CD4-positive, alpha-beta T cell treated with Interleukin-1 beta for 1 hour (primary cell): ENCODE results near the gene PFDN4.

Experiments
- DNase-seq, 2 donors: peaks; one replicate each; pipeline ENCODE4 v3.0.0-alpha.2; 2020 to 2022

The PFDN4 gene, protein sequence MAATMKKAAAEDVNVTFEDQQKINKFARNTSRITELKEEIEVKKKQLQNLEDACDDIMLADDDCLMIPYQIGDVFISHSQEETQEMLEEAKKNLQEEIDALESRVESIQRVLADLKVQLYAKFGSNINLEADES

DNA sequence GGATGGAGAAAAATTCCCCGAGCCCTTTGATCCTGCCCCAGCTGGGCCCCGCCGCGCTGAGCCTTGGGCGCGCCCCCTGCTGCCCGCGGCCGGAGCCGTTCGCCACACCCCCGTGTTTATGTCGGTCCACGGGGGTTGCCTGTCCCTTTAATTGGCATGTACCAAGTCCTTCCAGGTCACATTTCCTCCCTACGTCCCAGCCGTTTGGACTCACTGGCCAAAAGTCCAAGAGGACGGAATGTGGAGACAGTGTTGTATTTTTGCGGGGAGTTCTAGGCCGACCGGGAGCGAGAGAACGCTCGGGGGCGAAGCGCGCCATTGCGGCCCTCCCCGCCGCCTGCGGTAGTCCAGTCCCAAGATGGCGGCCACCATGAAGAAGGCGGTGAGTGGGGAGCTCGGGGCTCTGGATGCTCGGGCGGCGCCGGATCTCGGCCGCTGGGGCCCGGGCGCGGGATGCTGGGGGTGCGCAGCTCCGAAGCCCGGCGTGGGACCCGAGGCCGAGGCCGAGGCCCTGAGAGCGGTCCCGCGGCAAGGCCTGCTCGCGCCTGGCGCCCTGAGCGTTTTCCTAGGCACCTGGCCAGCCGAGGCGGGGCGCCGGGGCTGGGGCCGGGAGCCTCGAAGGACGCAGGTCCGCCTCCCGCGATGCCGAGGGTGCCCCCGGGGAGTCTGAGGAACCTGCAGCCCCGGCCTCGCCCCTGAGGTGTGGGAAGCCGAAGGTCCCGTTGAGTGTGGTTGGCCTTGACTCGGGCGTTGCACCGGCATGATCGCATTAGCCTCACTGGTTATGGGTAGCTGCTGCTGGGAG lies at the start of gene PFDN4:
TSS of gene PFDN4 (plus strand) at position 345 of the 805 bp plus-strand sequence. CDS start at position 359, 14 bp downstream.
- DNase-seq: peak; percentile 76 to 82

DNA sequence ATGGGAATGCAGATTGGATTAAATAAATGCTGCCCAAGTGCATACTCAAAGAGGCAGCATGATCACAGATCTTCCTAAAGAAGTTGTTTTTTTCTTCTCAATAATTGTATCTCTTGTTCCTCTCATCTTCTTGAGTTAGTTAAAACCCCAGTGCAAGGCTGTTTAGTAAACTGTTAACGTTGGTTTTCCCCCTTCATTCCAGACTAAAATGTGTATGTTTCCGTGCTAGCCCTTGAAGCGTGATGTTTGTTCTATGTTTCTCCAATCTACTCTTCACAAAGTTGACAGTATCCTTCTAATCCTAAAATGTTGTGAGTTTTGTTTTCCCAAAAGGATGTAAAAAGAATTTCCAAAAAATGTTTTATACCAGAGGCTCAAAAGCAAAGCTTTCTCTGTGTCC lies 49.7 kb upstream of the PFDN4 start:
- no peak for DNase-seq

DNA sequence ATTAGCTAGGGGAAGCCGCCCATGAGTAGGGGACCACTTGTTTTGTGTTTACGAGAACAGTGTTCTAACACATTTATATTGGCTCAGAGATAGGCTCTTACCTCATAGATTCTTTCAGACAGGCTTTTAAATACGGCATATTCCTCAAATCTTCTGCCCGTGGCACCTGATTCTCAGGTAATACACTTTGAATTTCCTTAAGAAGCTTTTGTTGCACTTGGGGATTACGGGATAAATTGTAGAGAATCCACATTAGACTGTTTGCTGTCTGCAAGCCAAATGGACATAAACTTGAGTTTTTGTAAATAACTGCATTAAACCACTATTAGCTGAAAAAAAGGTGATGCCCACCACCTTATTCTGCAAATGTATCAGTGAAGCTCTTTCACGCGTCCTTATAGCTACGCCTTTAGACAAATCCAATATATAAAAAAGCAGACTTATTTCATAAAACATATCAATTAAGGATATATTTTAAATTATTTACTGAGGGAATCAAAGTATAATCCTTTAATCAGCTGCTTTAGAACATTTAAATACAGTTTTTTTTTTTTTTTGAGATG lies 49.0 kb upstream of the PFDN4 start:
- no peak for DNase-seq

DNA sequence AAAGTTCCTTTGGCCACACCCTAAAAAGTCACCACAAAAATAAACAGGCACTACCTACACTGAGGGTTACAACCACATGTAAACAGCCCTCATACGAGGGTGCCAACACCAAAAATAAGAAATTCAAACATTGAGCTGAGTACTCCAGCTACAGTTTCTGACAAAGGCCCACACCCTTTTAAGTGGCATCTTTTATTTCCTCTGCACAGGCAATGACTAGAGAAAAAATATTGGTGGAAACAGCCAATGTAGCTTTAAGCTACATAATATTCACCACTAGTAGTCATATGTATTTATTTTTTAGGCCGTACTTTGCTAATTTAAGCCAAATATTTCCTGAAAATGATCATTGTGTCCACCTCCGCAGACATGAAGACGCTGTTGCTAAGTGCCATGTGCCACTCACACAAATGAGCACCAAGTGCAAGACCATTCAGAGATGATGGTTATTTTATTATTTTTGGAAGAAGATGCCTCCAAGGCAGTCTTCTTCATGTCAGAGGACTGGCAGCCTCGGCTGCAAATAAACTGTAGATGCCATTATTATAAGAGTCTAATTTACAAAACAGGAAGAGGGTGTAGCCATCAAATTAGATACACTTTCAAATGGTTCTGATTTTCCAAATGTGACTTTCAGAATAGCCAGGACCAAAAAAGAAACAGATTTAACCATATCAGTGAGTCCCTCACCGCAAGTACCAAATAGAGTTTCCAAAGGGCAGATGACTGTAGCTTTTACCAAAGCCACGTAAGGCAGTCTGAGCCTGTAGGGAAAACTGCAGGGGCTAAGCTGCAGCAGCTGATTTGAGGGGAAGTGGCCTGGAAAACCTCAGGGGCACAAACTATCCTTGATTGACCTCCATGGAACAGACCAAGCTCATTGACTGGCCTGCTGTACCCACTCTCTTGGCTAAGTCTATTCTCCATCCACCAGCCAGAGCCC lies 47.6 kb upstream of the PFDN4 start:
- DNase-seq: no peak

DNA sequence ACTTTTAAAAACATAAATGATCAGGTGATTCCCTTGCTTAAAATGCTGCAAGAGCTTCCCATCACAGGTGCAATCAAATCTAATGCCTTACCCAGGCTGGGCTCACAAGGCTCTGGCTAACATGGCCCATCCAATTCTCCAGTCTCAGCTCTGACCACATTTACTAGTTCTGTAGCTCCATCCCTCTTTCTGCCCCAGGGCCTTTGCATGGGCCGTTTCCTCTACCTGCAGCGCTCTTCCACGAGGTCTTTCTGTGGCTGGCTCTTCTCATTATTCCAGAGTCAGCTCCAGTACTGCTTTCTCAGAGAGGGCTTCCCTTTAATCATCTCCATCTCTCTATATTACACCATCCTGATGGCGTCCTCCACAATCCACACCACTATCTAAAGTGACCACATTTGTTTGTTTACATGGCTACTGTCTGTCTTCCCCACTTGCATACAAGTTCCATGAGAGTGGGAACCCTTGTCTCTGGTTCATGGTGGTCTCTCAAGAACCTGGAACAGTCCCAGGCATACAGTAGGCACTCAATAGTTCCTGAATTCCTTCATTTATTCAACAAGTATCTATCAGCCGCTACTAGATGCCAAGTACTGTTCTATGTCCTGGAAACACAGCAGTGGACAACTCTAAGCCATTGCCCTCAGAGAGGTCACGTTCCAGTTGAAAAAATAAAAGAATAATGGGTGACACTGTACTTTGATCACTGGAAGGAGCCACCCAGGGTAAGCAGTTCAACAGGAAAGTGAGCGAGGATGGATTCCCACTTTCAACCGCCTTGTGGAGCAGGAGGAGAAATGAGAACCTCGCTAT lies 46.7 kb upstream of the PFDN4 start:
- DNase-seq: no peak

DNA sequence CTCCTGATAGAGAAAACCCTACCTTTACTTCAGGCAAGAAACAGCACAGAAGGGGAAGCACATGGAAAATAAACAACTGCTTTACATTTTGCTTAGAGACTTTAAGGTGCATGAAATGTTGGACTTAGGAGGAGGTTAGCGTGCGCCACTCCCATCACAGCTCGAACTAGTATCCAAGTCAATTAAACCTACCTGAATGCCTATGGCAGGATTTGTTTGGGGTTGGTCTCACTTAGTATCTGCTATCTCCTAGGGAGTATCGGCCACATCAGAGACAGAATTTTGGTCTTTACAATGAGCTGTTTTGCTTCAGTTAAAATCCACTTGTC lies 46.1 kb upstream of the PFDN4 start:
- no peak for DNase-seq

DNA sequence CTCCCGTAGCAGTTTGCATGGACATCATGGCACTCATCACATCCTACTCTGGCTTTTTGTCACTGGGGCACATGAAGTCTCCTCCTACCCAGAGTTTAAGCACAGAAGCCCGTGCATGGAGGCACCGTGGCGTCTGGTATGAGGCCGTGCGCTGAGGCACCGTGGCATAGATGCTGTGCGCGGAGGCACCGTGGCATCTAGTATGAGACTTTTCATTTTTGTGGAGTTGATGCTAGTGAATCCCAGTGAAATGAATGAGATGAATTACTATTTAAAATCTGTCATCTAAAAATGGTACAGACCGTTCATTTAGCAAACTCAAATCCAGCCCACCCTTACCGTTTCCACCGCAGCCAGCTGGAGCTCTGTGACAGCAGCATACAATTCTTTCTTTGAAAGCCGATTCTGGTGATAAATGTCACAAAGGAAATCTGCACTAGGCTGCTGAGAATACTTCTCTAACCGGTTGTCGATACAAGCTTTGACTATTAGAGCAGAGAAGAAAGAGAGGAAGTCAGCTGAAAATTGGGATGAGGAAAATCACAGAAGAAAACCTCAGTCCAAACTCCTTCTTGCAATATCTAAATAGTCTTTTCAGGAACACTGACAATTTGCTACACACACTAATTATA lies 45.4 kb upstream of the PFDN4 start:
- no peak for DNase-seq

DNA sequence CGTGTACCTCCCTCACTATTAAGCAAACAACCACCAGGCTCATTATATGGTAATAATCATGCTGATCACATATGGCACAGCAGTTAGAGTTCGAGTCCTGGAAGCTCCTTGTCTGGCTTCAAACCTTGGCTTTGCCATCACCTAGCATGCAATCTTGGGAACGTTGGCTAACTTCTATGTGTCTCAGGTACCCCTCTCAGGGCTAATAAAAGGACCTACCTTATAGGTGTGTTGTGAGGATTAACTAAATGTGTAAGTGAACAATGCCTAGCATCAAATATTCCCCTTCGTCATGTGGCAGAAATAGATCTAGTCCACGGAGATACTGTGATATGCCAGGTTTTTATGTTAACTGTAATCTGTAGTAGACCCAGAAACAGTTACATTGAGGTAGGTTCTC lies 44.5 kb upstream of the PFDN4 start:
- no peak for DNase-seq

DNA sequence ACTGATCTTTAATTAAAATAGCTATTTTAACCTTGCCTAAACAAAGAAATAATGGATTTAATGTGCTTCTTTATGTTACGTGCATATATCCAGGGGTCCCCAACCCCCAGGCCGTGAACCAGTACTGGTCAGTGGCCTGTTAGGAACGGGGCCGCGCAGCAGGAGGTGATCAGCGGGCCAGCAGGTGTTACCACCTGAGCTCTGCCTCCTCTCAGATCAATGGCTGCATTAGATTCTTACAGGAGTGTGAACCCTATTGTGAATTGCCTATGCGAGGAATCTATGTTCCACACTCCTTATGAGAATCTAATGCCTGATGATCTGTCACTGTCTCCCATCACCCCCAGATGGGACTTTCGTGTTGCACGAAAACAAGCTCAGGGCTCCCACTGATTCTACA lies 42.9 kb upstream of the PFDN4 start:
- DNase-seq: no peak

DNA sequence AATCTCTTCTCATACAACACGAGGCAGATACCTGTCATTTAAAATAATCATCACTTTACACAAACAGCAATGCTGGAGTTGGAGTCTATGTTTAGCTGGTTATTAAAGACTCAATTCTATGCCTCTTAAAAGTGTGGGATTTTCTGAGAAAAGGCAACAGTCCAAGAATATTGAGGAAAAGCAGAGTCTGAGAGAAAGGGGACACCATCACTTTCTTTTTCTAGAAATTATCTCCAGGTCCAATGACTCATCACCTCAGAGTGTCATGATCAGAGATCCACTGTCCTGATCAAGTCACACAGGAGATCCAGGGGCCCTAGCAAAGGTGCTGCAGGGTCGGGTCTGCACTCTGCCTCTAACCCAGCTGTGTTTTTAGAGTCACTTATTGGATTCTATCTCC lies 42.1 kb upstream of the PFDN4 start:
- DNase-seq: no peak

DNA sequence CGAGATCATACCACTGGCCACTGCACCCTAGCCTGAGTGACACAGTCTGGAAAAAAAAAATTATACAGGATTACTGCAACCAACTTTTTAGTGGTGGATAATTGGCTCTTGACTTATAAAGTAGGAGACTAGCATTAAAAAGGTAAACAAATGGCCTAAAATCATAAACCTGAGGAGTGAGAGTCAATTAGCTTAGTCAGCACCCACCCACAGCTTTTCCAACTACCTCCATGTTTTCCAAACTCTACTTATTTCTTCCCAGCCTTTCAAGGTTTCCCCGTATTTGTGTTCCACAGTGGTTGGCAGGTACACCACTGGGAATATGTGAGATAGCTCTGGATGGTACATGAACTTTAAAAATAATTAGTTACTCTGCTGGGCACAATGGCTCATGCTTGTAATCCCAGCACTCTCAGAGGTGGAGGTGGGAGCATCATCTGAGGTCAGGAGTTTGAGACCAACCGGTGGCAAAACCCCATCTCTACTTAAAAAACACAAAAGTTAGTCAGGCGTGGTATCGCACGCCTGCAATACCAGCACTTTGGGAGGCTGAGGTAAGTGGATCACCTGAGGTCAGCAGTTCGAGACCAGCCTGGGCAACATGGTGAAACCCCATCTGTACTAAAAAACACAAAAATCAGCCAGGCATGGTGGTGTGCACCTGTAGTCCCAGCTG lies 40.8 kb upstream of the PFDN4 start:
- DNase-seq: no peak

DNA sequence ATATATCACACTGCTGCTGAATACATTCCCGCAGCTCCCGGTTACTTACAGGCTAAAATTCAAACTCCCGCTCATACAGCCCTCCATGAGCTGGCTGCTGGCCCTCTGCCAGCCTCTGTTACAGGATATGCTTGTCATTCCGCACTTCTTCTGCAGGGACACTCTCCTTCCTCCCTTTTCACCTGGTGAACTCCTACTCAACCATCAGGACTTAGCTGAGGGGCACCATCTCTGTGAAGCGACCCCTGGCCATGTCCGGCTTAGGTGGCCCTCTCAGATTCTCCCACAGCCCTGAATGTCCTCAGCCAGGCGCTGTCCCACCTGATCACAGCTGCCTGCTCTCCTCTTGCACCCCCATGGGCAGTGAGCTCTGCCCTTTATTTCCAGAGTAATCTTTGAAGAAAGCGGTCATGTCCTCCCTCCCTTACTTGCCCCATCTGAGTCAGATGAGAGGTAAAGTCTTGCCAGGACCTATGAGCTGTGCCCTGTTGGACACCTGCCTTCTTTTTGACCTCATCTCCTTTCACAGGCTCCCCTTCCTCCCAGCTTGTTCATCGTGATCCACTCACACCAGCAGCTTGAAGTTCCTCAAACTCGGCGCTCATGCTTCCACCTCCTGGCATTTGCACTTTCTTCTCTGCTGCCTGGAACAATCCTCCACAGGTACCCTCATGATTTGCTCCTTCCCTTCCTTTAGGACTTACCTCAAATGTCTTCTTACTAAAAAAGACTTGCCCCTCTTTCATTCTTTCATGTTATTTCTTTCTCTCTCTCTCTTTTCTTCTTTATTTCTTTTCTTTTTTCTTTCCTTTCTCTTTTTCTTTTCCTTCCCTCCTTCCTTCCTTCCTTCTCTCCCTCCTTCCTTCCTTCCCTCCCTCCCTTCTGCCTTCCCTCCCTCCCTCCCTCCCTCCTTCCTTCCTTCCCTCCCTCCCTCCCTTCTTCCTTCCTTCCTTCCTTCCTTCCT lies 39.7 kb upstream of the PFDN4 start:
- DNase-seq: no peak

DNA sequence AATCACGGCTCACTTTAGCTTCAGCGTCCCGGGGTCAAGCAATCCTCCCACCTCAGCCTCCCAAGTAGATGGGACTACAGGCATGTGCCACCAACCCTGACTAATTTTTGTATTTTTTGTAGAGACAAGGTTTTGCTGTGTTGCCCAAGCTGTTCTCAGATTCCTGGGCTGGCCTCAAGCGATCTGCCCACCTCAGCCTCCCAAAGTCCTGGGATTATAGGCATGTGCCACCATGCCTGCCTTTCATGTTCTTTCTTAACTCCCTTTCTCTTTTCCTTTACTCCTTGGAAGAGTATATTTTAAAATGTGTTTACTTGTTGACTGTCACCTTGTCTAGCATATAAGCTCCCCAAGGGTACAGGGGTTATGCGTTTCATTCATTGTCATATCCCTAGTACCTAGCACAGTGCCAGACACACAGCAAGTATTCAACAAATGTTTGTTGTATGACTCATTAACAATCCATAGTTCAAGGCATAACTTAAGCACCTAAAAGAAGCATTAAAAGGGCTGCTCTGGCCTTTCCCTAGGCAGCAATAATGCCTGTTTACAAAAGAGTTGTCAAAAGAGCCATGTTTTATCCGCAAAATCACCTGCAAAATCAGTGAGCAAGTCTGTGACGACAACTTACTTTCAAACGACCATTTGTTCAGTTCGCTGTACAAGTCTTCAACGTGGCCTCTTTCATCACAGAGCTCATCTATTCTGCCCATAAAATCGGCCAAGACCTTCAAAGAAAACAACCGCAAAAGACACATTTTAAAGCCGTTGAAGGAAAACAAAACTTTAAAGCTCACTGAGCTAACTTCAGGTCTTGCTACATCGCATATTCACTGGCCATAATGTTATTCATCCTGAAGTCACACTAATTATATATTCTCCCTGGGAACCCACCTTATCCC lies 38.7 kb upstream of the PFDN4 start:
- no peak for DNase-seq

DNA sequence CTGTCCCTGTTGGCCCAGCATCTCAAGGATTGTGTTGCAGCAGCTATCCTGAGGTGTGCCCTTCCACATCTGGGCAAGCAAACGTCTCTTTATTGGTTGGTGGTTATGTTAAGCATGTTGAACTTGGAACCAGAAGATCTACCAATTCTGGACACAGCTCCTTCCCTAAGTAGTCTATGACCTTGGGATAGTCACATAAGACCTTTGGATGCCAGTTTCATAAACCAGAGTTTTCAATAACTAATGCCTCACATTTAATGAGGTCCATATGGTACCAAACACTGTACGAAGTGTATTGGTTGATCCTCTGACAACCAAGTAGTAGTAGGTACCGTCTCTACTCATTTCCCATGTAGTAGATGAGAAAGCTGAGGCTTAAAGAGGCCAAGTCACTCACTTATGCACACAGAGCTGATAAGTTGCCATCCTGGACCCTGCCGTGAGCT lies 37.8 kb upstream of the PFDN4 start:
- DNase-seq: no peak

DNA sequence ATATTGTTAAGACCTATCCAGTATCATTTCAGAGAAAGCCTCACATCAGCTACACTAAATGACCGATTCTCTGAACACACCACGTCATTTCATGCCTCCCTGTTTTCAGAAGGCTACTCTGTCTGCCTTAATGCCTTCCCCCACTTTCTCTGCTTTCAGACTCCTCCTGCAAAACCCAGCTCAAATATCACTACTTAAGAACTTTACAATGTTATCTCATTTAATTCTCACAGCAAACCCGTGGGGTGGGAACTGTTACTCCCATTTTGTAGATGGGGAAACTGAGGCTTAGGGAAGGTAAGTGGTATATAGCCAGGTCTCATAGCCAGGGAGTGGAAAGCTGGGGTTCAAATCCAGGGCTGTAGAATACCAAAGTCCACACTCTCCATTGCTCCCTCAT lies 36.9 kb upstream of the PFDN4 start:
- DNase-seq: no peak

DNA sequence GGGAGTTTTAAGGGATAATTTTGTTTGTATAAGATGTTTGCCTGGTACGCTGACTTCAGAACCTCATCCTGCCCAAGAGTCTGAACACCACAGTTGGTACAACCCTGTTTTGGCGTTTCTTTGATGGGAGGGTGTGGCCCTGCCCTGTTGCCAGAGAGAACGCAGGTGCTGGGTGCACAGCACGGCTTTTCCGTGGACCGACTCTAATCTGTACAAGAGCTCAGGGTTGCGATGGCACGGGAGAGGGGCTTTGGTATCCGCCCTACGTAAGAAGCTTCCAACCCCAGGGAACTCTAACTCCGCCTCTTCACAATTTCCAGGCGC lies 35.4 kb upstream of the PFDN4 start:
- DNase-seq: no peak

DNA sequence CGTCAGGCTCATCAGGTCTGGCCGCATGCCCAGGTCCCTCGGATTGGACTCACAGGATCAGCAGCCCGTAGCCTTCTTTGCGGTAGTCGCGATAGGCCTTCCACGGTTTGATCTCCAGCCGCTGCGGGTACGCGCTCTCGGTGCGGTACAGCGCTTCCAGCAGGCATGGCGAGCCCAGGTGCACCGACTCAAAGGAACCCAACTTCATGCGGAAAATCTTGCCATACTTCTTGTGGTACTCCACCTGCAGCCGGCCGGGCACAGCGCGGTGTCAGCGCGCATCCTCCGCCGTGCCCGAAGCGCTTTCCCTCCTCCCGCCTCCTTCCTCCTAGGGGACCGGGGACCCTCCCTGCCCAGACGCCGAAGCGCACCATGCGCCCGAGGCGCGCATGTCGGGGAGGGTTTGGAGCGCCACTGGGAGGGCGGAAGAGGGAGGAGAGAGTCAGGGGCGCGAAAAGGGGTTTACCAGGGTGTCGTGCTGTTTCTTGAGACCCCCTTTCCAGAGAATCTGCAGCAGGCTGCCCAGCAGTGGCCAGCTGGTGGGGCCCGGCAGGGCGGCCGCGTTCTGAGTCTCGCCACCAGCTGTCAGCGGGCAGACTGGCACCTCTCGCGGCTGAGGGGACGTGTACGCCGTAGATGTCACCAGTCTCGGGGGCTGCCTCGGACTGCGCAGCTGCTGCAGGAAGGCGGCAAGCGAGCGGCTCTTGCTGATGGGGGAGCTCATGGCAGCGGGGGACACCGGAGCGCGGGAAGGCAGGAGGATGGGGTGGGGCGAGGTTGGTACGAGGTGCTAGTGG lies 34.8 kb upstream of the PFDN4 start:
- DNase-seq: no peak
